ENCODE results near the gene SLC8A1.

The SLC8A1 gene

DNA sequence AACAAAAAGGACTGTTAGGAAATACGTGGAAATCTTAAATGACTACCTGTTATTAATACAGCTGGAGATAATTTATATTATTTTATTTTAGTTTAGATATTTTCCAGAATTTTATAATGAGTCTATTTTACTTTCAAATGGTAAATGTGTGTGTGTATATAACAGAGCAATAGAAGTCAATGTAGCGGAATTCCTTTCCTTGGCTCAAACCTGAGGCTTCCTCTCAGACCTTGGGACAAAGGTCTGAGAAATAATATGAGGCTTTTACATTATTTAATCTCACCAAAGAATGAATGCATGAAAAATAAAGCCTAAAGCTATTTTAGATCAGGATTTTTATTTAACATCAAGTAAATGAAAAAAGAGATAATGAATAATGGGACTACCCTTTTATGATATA lies 65.7 kb downstream of the SLC8A1 start:
- Histone ChIP-seq H3K36me3 (ENCODE audit: insufficient read depth, low read length) (no peaks in the 10 kb centered on the region), H3K9me2 (replicated peaks; ENCODE audit: low read depth, low read length) (no peaks in the 10 kb centered on the region), H3K9ac (ENCODE audit: low read depth, low read length, poor library complexity, severe bottlenecking) (no peak overlapping the region), H3K27me3 (ENCODE audit: insufficient read depth, low read length, poor library complexity, severe bottlenecking) (no peaks in the 10 kb centered on the region), H3K4me3 (ENCODE audit: low read length, poor library complexity, severe bottlenecking) (no peak overlapping the region), H3K79me2 (ENCODE audit: insufficient read depth, low read length) (no peaks in the 10 kb centered on the region), H3K4me2 (ENCODE audit: low read depth, low read length, poor library complexity, severe bottlenecking) (no peak overlapping the region), H2AFZ (ENCODE audit: low read length) (no peak overlapping the region), H4K20me1 (ENCODE audit: insufficient read depth, low read length, poor library complexity, severe bottlenecking) (no peaks in the 10 kb centered on the region), H3F3A (ENCODE audit: low read depth) (no peaks in the 10 kb centered on the region), H3K4me1 (ENCODE audit: insufficient read depth, low read length, poor library complexity, severe bottlenecking) (no peaks in the 10 kb centered on the region), H3K9me3 (ENCODE audit: insufficient read depth, low read depth, low read length) (peaks cover 5% of the 10 kb centered on the region; the same call in 1 of the 2 replicates)
- TF ChIP-seq EZH2phosphoT487 (IDR thresholded peaks at IDR 0.05; ENCODE audit: borderline replicate concordance), result no peak
- TF ChIP-seq, protein P1, sequence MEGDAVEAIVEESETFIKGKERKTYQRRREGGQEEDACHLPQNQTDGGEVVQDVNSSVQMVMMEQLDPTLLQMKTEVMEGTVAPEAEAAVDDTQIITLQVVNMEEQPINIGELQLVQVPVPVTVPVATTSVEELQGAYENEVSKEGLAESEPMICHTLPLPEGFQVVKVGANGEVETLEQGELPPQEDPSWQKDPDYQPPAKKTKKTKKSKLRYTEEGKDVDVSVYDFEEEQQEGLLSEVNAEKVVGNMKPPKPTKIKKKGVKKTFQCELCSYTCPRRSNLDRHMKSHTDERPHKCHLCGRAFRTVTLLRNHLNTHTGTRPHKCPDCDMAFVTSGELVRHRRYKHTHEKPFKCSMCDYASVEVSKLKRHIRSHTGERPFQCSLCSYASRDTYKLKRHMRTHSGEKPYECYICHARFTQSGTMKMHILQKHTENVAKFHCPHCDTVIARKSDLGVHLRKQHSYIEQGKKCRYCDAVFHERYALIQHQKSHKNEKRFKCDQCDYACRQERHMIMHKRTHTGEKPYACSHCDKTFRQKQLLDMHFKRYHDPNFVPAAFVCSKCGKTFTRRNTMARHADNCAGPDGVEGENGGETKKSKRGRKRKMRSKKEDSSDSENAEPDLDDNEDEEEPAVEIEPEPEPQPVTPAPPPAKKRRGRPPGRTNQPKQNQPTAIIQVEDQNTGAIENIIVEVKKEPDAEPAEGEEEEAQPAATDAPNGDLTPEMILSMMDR (conservative IDR thresholded peaks at IDR 0.05; ENCODE audit: low read length), result no peak

DNA sequence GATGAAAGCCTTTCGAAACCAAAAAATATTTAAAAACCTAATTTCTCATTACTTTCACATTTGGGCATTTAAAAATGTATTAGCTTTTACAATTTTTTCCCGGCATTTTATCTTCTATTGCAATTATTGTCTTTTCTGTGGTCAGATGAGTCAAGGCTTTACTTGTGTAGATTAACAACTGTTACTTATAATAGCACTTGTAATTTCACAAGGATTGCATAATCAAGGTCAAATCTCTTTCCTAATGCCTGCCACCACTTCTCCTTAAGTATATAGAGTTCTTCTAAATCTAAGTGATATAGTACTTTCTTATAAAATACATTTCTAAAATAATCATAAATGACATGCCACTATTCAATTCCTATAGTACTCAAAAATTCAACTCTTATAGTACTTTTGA lies 67.2 kb downstream of the SLC8A1 start:
- Histone ChIP-seq H3F3A (ENCODE audit: low read depth) (no peaks in the 10 kb centered on the region), H3K9ac (ENCODE audit: low read depth, low read length, poor library complexity, severe bottlenecking) (no peak overlapping the region), H4K20me1 (ENCODE audit: insufficient read depth, low read length, poor library complexity, severe bottlenecking) (no peaks in the 10 kb centered on the region), H3K27me3 (ENCODE audit: insufficient read depth, low read length, poor library complexity, severe bottlenecking) (no peaks in the 10 kb centered on the region), H3K79me2 (ENCODE audit: insufficient read depth, low read length) (no peaks in the 10 kb centered on the region), H3K4me2 (ENCODE audit: low read depth, low read length, poor library complexity, severe bottlenecking) (no peak overlapping the region), H3K9me3 (ENCODE audit: insufficient read depth, low read depth, low read length) (peaks cover 13% of the 10 kb centered on the region), H3K4me3 (ENCODE audit: low read length, poor library complexity, severe bottlenecking) (no peak overlapping the region), H3K36me3 (ENCODE audit: insufficient read depth, low read length) (no peaks in the 10 kb centered on the region), H3K9me2 (replicated peaks; ENCODE audit: low read depth, low read length) (no peaks in the 10 kb centered on the region), H3K4me1 (ENCODE audit: insufficient read depth, low read length, poor library complexity, severe bottlenecking) (no peaks in the 10 kb centered on the region), H2AFZ (ENCODE audit: low read length) (no peak overlapping the region)
- TF ChIP-seq, protein P1 (conservative IDR thresholded peaks at IDR 0.05; ENCODE audit: low read length), result no peak
- TF ChIP-seq EZH2phosphoT487 (IDR thresholded peaks at IDR 0.05; ENCODE audit: borderline replicate concordance), result no peak

DNA sequence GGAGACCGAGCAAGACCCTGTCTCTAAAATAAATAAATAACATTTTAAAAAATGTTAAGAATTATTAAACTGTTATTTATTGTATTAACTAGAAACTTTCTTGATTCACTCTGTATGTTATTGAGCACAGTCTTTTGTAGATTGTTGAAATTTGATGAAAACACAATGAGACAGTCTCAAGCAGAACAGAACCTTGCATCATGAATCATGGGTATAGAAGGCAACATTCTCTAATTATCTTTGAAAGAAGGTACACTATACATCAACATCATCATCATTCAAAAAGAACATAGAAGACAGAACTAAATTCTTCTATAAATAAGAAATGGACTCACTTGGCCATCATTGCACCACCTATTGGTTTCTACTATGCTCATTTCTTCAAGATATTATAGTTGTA lies 67.7 kb downstream of the SLC8A1 start:
- no peak overlapping the region for H3K4me3 ChIP-seq (ENCODE audit: low read length, poor library complexity, severe bottlenecking)
- no peaks in the 10 kb centered on the region for H4K20me1 ChIP-seq (ENCODE audit: insufficient read depth, low read length, poor library complexity, severe bottlenecking)
- no peaks in the 10 kb centered on the region for H3K79me2 ChIP-seq (ENCODE audit: insufficient read depth, low read length)
- no peak overlapping the region for H3K9ac ChIP-seq (ENCODE audit: low read depth, low read length, poor library complexity, severe bottlenecking)
- H3K4me1 ChIP-seq (ENCODE audit: insufficient read depth, low read length, poor library complexity, severe bottlenecking), result no peaks in the 10 kb centered on the region
- no peaks in the 10 kb centered on the region for H3F3A ChIP-seq (ENCODE audit: low read depth)
- no peaks in the 10 kb centered on the region for H3K27me3 ChIP-seq (ENCODE audit: insufficient read depth, low read length, poor library complexity, severe bottlenecking)
- no peaks in the 10 kb centered on the region for H3K9me2 ChIP-seq (replicated peaks; ENCODE audit: low read depth, low read length)
- H3K4me2 ChIP-seq (ENCODE audit: low read depth, low read length, poor library complexity, severe bottlenecking), result no peak overlapping the region
- TF ChIP-seq, protein P1 (conservative IDR thresholded peaks at IDR 0.05; ENCODE audit: low read length), result no peak
- TF ChIP-seq EZH2phosphoT487 (IDR thresholded peaks at IDR 0.05; ENCODE audit: borderline replicate concordance), result no peak
- H3K9me3 ChIP-seq (ENCODE audit: insufficient read depth, low read depth, low read length), result peaks cover 13% of the 10 kb centered on the region
- no peak overlapping the region for H2AFZ ChIP-seq (ENCODE audit: low read length)
- H3K36me3 ChIP-seq (ENCODE audit: insufficient read depth, low read length), result no peaks in the 10 kb centered on the region
